Central memory CD8-positive, alpha-beta T cell (primary cell): Measurements from ENCODE around the gene MKS1.

Experiments
- ATAC-seq: fragments of 150-1000 bp; cut with Tn5 transposase; replicated peaks from 2 replicates; pipeline ENCODE4 v1.10.0; 2022; ENCODE audit warnings: mild to moderate bottlenecking, moderate FRiP score, moderate number of reproducible peaks; ENCODE audit not compliant: poor library complexity, severe bottlenecking; ENCODE audit errors: extremely low read depth
- DNase-seq, 2 donors: peaks; one replicate each; pipeline ENCODE4 v3.0.0; 2021; ENCODE audit warnings: low spot score in 2 of 2
- H3K27ac Mint-ChIP-seq: one replicate; pipeline ENCODE4 v1.8.0; 2022; ENCODE audit warnings: low read depth, mild to moderate bottlenecking, moderate library complexity, mixed read lengths
- H3K27me3 Mint-ChIP-seq: one replicate; pipeline ENCODE4 v1.8.0; 2022; ENCODE audit warnings: mixed read lengths
- H3K36me3 Mint-ChIP-seq: one replicate; pipeline ENCODE4 v1.8.0; 2022; ENCODE audit warnings: mild to moderate bottlenecking, moderate library complexity, mixed read lengths; ENCODE audit not compliant: insufficient read depth
- H3K4me1 Mint-ChIP-seq: one replicate; pipeline ENCODE4 v1.8.0; 2022; ENCODE audit warnings: mixed read lengths
- H3K4me3 Mint-ChIP-seq: one replicate; pipeline ENCODE4 v1.8.0; 2022; ENCODE audit warnings: mild to moderate bottlenecking, moderate library complexity, mixed read lengths
- H3K9me3 Mint-ChIP-seq: one replicate; pipeline ENCODE4 v1.8.0; 2022; ENCODE audit warnings: mixed read lengths

MKS1 gene

DNA sequence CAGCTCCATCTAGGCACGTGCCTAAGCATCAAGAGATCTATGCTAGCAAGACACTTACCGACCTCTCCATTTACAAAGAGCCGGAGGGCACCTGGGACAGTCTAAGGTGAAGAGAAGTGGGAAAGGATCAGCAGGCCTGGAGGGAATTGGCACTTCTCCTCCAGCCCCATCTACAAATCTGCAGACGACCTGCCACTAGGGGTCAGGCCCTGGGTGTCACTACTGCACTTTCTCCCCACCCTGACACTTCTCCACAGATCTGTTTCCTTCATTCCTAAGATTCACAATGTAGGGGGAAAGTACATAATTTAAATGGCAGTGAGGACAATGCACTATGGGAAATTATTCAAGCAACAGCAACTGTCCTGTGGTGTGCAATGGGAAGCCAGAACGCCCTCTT is 8.1 kb downstream of the MKS1 start:
- no peak overlapping the region for H3K27ac Mint-ChIP-seq
- H3K27me3 Mint-ChIP-seq = no peaks in the 10 kb centered on the region
- H3K9me3 Mint-ChIP-seq = no peaks in the 10 kb centered on the region
- DNase-seq (no peak), ATAC-seq (no peak)
- peaks cover 19% of the 10 kb centered on the region for H3K36me3 Mint-ChIP-seq
- no peaks in the 10 kb centered on the region for H3K4me1 Mint-ChIP-seq
- no peak overlapping the region for H3K4me3 Mint-ChIP-seq

DNA sequence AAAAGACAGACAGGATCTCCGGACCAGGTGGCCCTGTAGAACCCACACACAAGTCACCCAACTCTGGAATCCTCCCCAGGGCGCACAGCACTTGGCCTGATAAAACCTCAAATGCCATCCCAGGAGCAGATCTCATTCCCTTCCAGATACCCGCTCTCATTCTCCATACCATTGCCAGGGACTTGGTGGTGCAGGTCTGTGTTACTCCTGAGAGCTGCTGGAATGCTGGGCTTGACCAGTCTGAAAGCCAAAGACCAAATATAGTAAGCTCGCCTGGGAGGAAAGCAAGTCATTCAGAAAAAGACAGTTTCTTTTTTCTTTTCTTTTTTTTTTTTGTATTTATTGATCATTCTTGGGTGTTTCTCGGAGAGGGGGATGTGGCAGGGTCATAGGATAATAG is 10.7 kb downstream of the MKS1 start:
- no peak for DNase-seq
- H3K36me3 Mint-ChIP-seq = peaks cover 16% of the 10 kb centered on the region
- H3K27me3 Mint-ChIP-seq = no peaks in the 10 kb centered on the region
- H3K4me1 Mint-ChIP-seq = no peaks in the 10 kb centered on the region
- no peak overlapping the region for H3K27ac Mint-ChIP-seq
- no peaks in the 10 kb centered on the region for H3K9me3 Mint-ChIP-seq
- ATAC-seq = no peak
- no peak overlapping the region for H3K4me3 Mint-ChIP-seq

DNA sequence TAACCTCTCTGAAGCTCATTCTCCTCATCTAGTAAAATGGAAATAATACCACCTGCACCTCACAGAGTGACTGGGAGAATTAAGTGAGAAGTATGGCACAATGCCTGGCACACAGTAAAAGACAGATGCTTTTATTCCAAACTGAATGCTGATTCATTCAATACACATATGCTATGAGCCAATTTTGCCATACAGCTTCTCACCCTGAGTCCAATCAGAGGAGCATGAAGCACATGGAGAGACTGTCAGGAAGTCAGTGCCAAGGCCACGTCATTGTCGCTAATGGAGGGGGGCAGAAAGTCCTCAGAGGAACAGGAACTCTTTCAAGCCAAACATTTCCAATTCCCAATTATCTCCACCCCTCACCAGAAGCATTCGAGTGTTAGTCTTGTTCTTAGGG is 11.6 kb downstream of the MKS1 start:
- no peaks in the 10 kb centered on the region for H3K9me3 Mint-ChIP-seq
- no peaks in the 10 kb centered on the region for H3K27me3 Mint-ChIP-seq
- no peak for DNase-seq
- H3K4me3 Mint-ChIP-seq = no peak overlapping the region
- H3K36me3 Mint-ChIP-seq = peaks cover 13% of the 10 kb centered on the region
- H3K27ac Mint-ChIP-seq = no peak overlapping the region
- no peak for ATAC-seq
- no peaks in the 10 kb centered on the region for H3K4me1 Mint-ChIP-seq

DNA sequence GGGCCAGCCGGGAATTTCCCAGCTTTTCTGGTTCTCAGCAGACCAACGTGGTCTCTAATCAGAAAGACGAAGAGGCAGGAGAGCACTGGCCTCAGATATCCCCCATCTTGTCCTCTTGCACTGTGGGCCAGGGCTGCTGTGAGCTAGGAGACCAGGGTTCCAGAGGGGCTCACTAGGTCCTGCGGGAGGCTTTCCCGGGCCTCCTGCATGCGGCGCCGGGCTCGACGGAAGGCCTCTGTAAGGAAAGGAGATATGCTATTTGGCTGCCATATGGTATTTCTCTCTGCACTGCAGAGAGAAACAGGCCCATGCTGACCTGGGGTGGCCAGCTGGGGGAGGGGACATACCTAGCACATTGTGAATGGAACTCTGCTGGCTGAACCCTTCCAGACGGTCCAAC is 13.1 kb downstream of the MKS1 start:
- H3K36me3 Mint-ChIP-seq = peaks cover 11% of the 10 kb centered on the region

DNA sequence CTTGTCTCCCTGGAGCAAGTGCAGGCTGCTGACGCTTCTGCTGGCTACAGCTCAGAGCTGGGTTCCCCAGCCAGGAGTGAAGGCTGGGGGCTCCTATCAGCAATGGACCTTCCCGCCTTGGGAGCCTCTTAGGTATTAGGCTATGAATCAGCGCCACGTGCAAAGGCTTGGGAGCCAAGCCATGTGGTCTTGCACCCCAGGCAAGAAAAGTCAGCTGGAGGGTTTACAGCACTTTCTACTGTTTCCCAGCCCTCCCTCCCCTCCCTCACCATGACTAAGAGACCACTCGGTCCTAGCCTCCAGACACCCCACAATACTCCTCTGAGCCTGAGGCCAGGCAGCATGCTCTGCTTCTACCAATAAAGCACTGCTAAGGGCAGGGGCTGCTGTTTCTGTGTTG is 14.3 kb downstream of the MKS1 start:
- Mint-ChIP-seq H3K9me3 (no peaks in the 10 kb centered on the region), H3K27me3 (peaks cover 6% of the 10 kb centered on the region), H3K4me1 (peaks cover 7% of the 10 kb centered on the region), H3K36me3 (peaks cover 6% of the 10 kb centered on the region), H3K27ac (no peak overlapping the region), H3K4me3 (no peak overlapping the region)
- DNase-seq = no peak
- no peak for ATAC-seq

More for the DNA sequence above, 13.1 kb downstream of the MKS1 start:
- H3K4me1 Mint-ChIP-seq = no peaks in the 10 kb centered on the region
- no peaks in the 10 kb centered on the region for H3K9me3 Mint-ChIP-seq
- ATAC-seq (no peak), DNase-seq (no peak)
- no peaks in the 10 kb centered on the region for H3K27me3 Mint-ChIP-seq
- H3K27ac Mint-ChIP-seq = no peak overlapping the region
- no peak overlapping the region for H3K4me3 Mint-ChIP-seq

DNA sequence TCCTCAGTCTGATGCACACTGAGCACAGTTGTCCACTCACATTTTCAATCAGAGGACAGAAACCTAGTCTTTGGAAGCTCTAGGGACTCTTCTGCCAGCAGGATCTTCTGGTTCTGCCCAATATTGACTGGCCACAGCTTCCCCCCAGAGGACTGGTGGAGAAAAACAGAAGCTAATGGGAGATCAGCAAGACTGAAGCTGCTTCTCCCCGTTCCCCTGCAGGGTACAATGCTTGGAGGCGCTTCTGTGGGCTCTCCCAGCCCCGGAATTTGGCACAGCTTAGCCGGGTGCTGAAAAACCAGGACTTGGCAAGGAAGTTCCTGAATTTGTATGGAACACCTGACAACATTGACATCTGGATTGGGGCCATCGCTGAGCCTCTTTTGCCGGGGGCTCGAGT is 16.2 kb downstream of the MKS1 start:
- Mint-ChIP-seq H3K9me3 (no peaks in the 10 kb centered on the region), H3K4me3 (no peak overlapping the region), H3K36me3 (peaks cover 4% of the 10 kb centered on the region), H3K27me3 (peaks cover 26% of the 10 kb centered on the region), H3K27ac (no peak overlapping the region), H3K4me1 (peaks cover 8% of the 10 kb centered on the region)
- DNase-seq (no peak), ATAC-seq (no peak)

DNA sequence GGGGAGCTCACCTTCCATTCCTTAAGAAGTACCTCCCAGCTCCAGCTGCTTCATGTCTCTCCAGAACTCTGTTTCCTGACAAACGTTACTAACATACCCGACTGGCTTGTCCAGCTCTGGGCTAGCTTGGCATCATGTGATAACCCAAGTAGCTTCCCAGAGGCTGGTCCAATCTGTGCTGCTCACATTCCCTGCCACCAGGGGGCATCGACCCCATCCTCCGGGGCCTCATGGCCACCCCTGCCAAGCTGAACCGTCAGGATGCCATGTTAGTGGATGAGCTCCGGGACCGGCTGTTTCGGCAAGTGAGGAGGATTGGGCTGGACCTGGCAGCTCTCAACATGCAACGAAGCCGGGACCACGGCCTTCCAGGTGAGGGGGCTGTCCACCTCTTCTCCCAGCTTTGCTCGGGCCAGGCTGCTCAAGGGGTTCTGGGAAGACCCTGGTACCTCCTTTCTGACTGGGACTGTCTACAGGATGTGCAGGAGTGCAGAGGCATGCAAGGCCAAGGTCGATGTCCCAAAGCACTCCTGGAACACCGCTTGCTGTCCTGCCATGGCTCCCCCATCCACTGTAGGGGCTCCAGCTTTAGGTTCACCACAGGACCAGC is 18.9 kb downstream of the MKS1 start:
- Mint-ChIP-seq H3K4me3 (no peak overlapping the region), H3K9me3 (no peaks in the 10 kb centered on the region)
- peak; percentile 28 to 35 for DNase-seq

DNA sequence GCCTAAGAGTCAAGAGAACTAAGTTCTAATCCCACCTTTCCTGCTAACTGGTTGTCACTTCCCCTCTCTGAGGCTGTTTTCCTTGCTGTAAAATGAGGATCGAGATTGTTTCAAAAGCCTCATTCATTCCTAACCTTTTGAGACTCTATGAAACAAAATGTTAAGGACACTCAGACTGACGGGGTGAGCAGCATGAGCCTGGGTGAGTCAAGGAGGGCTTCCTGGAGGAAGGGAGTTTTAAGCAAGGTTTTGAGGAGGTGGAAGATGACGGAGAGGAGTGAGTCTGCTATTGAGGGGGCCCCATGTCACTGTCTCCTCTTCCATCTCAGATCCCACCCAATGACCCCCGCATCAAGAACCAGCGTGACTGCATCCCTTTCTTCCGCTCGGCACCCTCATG is 22.4 kb downstream of the MKS1 start:
- DNase-seq (no peak), ATAC-seq (no peak)
- no peak overlapping the region for H3K4me3 Mint-ChIP-seq
- H3K36me3 Mint-ChIP-seq = no peaks in the 10 kb centered on the region
- H3K27ac Mint-ChIP-seq = no peak overlapping the region
- H3K27me3 Mint-ChIP-seq = peaks cover 42% of the 10 kb centered on the region
- no peaks in the 10 kb centered on the region for H3K9me3 Mint-ChIP-seq
- peaks cover 8% of the 10 kb centered on the region for H3K4me1 Mint-ChIP-seq

More for the DNA sequence above, 18.9 kb downstream of the MKS1 start:
- Mint-ChIP-seq H3K27ac (no peak overlapping the region), H3K36me3 (peaks cover 1% of the 10 kb centered on the region), H3K27me3 (peaks cover 42% of the 10 kb centered on the region), H3K4me1 (peaks cover 8% of the 10 kb centered on the region)
- ATAC-seq = peak; percentile 58

DNA sequence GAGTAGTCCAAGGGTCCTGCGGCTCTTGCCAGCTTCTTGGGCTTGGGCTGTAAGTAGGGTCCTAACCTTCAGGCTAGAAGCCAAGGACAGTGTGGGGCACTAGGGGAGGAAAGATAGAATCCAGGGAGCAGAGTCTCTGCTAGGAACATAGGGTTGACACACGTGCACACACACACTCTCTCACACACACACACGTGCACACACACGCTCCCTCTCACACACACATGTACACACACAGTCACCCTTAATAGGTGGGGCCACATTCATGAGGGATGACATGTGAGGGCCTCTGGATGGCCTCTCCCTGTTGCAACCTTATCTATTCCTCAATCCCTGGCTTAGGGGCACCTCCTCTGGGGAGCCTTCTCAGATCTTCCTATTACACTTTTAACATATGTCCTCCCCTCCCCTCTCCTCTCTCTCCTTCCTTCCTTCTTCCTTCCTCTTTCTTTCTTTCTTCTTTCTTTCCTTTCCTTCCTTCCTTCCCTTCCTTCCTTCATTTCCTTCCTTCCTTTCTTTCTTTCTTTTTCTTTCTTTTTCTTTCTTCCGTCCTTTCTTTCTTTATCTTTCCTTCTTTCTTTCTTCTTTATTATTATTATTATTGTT is 23.4 kb downstream of the MKS1 start:
- Mint-ChIP-seq H3K27ac (no peak overlapping the region), H3K9me3 (no peaks in the 10 kb centered on the region), H3K4me3 (no peak overlapping the region), H3K4me1 (peaks cover 13% of the 10 kb centered on the region), H3K36me3 (no peaks in the 10 kb centered on the region), H3K27me3 (peaks cover 50% of the 10 kb centered on the region)
- ATAC-seq (no peak), DNase-seq (no peak)

DNA sequence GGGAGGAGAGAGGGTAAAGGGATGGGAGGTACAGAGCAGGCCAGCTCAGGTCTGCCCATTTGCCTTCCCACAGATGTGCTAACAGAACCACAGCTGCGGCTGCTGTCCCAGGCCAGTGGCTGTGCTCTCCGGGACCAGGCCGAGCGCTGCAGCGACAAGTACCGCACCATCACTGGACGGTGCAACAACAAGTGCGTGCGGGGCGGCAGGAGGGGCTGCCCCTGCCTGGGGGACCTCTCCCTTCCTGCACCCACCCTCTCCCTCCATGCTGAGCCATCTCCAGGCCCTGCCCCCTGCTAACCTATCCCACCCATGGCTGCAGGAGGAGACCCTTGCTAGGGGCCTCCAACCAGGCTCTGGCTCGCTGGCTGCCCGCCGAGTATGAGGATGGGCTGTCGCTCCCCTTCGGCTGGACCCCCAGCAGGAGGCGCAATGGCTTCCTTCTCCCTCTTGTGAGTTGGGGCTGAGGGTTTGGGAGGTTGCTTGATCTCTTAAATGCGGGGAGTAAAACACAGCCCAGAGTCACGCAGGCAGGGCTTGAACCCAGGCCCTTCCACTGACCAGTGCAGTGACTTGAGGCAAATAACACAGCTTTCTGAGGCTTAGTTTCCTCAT is 25.3 kb downstream of the MKS1 start:
- DNase-seq = no peak
- no peak overlapping the region for H3K27ac Mint-ChIP-seq
- no peak overlapping the region for H3K4me3 Mint-ChIP-seq
- peaks cover 5% of the 10 kb centered on the region for H3K4me1 Mint-ChIP-seq
- no peak for ATAC-seq
- peaks cover 47% of the 10 kb centered on the region for H3K27me3 Mint-ChIP-seq
- no peaks in the 10 kb centered on the region for H3K36me3 Mint-ChIP-seq
- no peaks in the 10 kb centered on the region for H3K9me3 Mint-ChIP-seq

DNA sequence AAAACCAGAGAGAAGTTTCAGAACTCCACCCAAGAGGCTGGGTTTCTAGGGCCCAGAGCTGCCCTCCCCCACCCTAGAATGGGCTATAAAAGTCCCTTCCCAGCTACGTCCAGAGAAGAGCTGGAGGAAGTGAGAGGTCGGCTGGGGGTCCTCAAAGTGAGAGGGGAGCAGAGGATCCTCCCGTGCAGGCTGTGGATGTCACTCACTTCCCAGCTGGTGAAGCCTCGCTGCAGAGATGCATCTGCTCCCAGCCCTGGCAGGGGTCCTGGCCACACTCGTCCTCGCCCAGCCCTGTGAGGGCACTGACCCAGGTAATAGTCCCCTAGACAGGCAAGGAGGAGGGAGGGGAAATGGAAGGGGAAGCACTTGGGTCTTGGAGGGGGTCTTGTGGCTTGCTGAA is 26.4 kb downstream of the MKS1 start, which contains the start of gene EPX:
TSS of gene EPX (plus strand) at position 115 of the 400 bp plus-strand sequence. CDS start at position 236, 121 bp downstream.
- Mint-ChIP-seq H3K36me3 (no peaks in the 10 kb centered on the region), H3K4me3 (no peak within 1 kb of the TSS), H3K9me3 (no peaks in the 10 kb centered on the region), H3K27ac (no peak within 1 kb of the TSS), H3K4me1 (peaks cover 5% of the 10 kb centered on the region), H3K27me3 (peaks cover 45% of the 10 kb centered on the region)
- ATAC-seq (no peak), DNase-seq (no peak)

DNA sequence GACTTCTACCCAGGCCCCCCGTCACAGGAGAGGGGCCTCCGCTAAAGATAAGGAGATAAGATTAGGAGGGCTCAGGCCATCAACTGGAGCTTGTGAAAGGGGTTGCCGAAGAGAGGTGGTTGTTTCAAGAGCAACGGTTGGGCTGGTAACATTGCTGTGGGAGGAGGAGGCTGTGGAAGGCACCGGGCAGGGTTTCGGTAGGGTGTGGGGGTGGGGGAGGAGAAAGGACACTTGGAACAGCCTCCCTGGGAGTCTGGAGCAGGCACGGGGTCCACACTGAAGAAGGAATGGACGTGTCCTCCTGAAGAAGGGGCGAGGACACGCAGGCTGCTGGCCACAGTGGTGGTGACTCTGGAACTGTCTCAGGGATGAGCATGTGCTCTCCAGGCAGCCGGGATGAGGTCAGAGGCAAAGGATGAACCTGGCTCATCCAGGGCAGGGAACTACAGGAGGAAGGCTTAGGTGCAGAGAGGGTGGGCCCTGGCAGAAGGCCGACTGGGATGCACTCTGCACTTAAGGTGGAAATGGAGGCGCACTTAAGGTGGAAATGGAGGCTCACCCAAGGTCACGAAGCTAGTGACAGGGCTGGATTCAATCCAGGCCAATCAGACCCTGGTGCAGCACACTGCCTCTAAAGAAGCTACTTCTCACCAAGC is 27.7 kb downstream of the MKS1 start:
- DNase-seq = no peak
- Mint-ChIP-seq H3K27ac (no peak overlapping the region), H3K4me3 (no peak overlapping the region)

More for the DNA sequence above, 27.7 kb downstream of the MKS1 start:
- no peak for ATAC-seq
- no peaks in the 10 kb centered on the region for H3K9me3 Mint-ChIP-seq
- H3K36me3 Mint-ChIP-seq = no peaks in the 10 kb centered on the region
- peaks cover 42% of the 10 kb centered on the region for H3K27me3 Mint-ChIP-seq
- H3K4me1 Mint-ChIP-seq = peaks cover 5% of the 10 kb centered on the region
